PC-9 (cell line): ENCODE data around the gene HAGH.

Experiments used
- EZH2 ChIP-seq: fragments of 200-600 bp; sonication (generic); IDR thresholded peaks from 2 replicates; pipeline ENCODE4 v1.8.0; 2017; ENCODE audit warnings: antibody characterized with exemption, low read depth
- TF ChIP-seq, protein P1 (sequence below): fragments of 200-600 bp; sonication (generic); conservative IDR thresholded peaks from 2 replicates; pipeline ENCODE4 v1.6.1; 2017; ENCODE audit warnings: mixed run types, antibody characterized with exemption, mild to moderate bottlenecking, moderate library complexity

DNA sequence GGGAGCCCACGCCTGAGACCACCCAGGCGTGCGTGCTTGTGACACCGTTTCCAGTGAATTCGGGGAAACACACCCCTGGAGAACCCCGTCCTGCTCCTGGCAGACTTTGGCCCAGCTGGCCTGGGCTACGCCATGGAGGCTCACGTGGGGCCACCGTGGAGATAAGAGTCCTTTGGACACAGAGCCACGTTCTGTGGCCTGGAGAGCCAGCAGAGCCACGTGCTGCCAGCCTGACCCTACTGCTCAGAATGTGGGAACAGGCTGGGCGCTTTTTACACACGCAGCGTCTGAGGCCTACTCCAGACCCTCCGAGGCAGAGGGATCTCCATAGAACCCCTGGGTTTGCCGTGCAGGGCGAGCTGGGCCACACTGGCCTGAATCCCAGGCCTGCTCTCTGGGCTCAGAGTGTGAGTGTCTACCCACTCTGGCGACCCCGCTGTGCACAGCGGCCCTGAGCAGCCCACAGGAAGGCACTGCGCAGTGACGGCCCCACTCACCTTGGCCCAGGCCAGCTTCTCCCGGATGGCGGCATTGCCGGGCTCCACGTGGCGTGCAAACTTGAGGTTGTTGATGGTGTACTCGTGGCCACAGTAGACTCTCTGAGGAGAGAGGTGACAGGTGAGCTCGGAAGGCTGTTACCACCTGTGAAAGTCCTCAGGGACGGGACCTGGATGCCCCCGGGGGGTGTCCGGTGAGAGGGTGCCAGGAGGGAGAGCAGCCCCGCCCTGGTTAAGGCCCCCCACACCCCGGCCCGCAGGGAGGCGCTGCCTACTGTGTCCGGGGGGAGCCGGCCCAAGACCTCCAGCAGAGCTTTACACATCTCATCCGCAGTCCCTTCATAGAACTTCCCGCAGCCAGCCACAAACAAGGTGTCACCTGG lies 10.0 kb downstream of the HAGH start:
- TF ChIP-seq, protein P1, sequence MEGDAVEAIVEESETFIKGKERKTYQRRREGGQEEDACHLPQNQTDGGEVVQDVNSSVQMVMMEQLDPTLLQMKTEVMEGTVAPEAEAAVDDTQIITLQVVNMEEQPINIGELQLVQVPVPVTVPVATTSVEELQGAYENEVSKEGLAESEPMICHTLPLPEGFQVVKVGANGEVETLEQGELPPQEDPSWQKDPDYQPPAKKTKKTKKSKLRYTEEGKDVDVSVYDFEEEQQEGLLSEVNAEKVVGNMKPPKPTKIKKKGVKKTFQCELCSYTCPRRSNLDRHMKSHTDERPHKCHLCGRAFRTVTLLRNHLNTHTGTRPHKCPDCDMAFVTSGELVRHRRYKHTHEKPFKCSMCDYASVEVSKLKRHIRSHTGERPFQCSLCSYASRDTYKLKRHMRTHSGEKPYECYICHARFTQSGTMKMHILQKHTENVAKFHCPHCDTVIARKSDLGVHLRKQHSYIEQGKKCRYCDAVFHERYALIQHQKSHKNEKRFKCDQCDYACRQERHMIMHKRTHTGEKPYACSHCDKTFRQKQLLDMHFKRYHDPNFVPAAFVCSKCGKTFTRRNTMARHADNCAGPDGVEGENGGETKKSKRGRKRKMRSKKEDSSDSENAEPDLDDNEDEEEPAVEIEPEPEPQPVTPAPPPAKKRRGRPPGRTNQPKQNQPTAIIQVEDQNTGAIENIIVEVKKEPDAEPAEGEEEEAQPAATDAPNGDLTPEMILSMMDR, result no peak
- no peak for TF ChIP-seq EZH2
